ENCODE results near the gene PRKN. TPM values are rescaled to one million over a fixed set of nuclear protein-coding genes. Genes with fewer than 3 reads are reported as not detected.

The PRKN gene
- total RNA-seq, 1 donor from 2014 or later: 1.3 TPM

GRCh38 chr6:162681447-162681846 lies 46.1 kb downstream of the PRKN start:
- FAIRE-seq (no peak), DNase-seq (ENCODE audit: low read depth) (no peak)
- TF ChIP-seq EZH2 (IDR thresholded peaks at IDR 0.05; ENCODE audit: insufficient read depth, low read length): no peak
- no peak for TF ChIP-seq CTCF (IDR thresholded peaks at IDR 0.05; ENCODE audit: insufficient read depth, low read depth, low read length)
- no peak overlapping the region for H3K4me3 Mint-ChIP-seq (ENCODE audit: unreplicated experiment)
- no peak overlapping the region for H3K9ac ChIP-seq (ENCODE audit: low read length)
- H3K9me3 Mint-ChIP-seq (ENCODE audit: unreplicated experiment): no peaks in the 10 kb centered on the region
- H3K36me3 Mint-ChIP-seq (ENCODE audit: low read depth, unreplicated experiment): no peaks in the 10 kb centered on the region
- H3K27me3 Mint-ChIP-seq (ENCODE audit: low read depth, unreplicated experiment): no peaks in the 10 kb centered on the region
- H3K4me1 Mint-ChIP-seq (ENCODE audit: low read depth, unreplicated experiment): no peaks in the 10 kb centered on the region
- no peaks in the 10 kb centered on the region for H3K79me2 ChIP-seq (ENCODE audit: insufficient read depth, low read length)
- no peak overlapping the region for H3K27ac Mint-ChIP-seq (ENCODE audit: unreplicated experiment)
- no peak overlapping the region for H2AFZ ChIP-seq (ENCODE audit: low read depth, low read length)
- H3K4me1 ChIP-seq (ENCODE audit: insufficient read depth, low read length): no peaks in the 10 kb centered on the region
- no peak overlapping the region for H3K27ac ChIP-seq (ENCODE audit: low read depth, low read length)
- no peaks in the 10 kb centered on the region for H3K36me3 ChIP-seq (ENCODE audit: insufficient read depth, low read length)
- H3K27me3 ChIP-seq (ENCODE audit: insufficient read depth, low read length): no peaks in the 10 kb centered on the region
- H4K20me1 ChIP-seq (ENCODE audit: insufficient read depth, low read length): no peaks in the 10 kb centered on the region
- H3K4me3 ChIP-seq (ENCODE audit: insufficient read depth, low read depth, low read length): no peak overlapping the region
- H3K4me2 ChIP-seq (ENCODE audit: low read length): no peak overlapping the region
- no peaks in the 10 kb centered on the region for H3K9me3 ChIP-seq (ENCODE audit: insufficient read depth, low read depth, low read length)

- Histone ChIP-seq H4K20me1 (ENCODE audit: insufficient read depth, low read length) (no peaks in the 10 kb centered on the region), H3K79me2 (ENCODE audit: insufficient read depth, low read length) (no peaks in the 10 kb centered on the region), H3K9ac (ENCODE audit: low read length) (no peak overlapping the region), H3K4me2 (ENCODE audit: low read length) (no peak overlapping the region), H3K27ac (ENCODE audit: low read depth, low read length) (no peak overlapping the region), H3K36me3 (ENCODE audit: insufficient read depth, low read length) (no peaks in the 10 kb centered on the region), H3K9me3 (ENCODE audit: insufficient read depth, low read depth, low read length) (no peaks in the 10 kb centered on the region), H3K4me1 (ENCODE audit: insufficient read depth, low read length) (no peaks in the 10 kb centered on the region), H3K27me3 (ENCODE audit: insufficient read depth, low read length) (no peaks in the 10 kb centered on the region), H3K4me3 (ENCODE audit: insufficient read depth, low read depth, low read length) (no peak overlapping the region), H2AFZ (ENCODE audit: low read depth, low read length) (no peak overlapping the region)
- Mint-ChIP-seq H3K4me3 (ENCODE audit: unreplicated experiment) (no peak overlapping the region), H3K27ac (ENCODE audit: unreplicated experiment) (no peak overlapping the region), H3K9me3 (ENCODE audit: unreplicated experiment) (no peaks in the 10 kb centered on the region), H3K36me3 (ENCODE audit: low read depth, unreplicated experiment) (no peaks in the 10 kb centered on the region), H3K4me1 (ENCODE audit: low read depth, unreplicated experiment) (no peaks in the 10 kb centered on the region), H3K27me3 (ENCODE audit: low read depth, unreplicated experiment) (no peaks in the 10 kb centered on the region)
- FAIRE-seq (no peak), DNase-seq (ENCODE audit: low read depth) (no peak)
- TF ChIP-seq EZH2 (IDR thresholded peaks at IDR 0.05; ENCODE audit: insufficient read depth, low read length) (no peak), CTCF (IDR thresholded peaks at IDR 0.05; ENCODE audit: insufficient read depth, low read depth, low read length) (no peak)
Measured at GRCh38 chr6:162680871-162681270, 46.7 kb downstream of the PRKN start.

GRCh38 chr6:162680367-162680766 lies 47.2 kb downstream of the PRKN start:
- H3K36me3 ChIP-seq (ENCODE audit: insufficient read depth, low read length): no peaks in the 10 kb centered on the region
- H3K27me3 Mint-ChIP-seq (ENCODE audit: low read depth, unreplicated experiment): no peaks in the 10 kb centered on the region
- no peaks in the 10 kb centered on the region for H3K27me3 ChIP-seq (ENCODE audit: insufficient read depth, low read length)
- no peak overlapping the region for H3K9ac ChIP-seq (ENCODE audit: low read length)
- TF ChIP-seq EZH2 (IDR thresholded peaks at IDR 0.05; ENCODE audit: insufficient read depth, low read length): no peak
- no peak for TF ChIP-seq CTCF (IDR thresholded peaks at IDR 0.05; ENCODE audit: insufficient read depth, low read depth, low read length)
- no peaks in the 10 kb centered on the region for H4K20me1 ChIP-seq (ENCODE audit: insufficient read depth, low read length)
- no peaks in the 10 kb centered on the region for H3K9me3 Mint-ChIP-seq (ENCODE audit: unreplicated experiment)
- no peak overlapping the region for H3K27ac ChIP-seq (ENCODE audit: low read depth, low read length)
- no peak overlapping the region for H3K4me3 ChIP-seq (ENCODE audit: insufficient read depth, low read depth, low read length)
- H3K4me1 ChIP-seq (ENCODE audit: insufficient read depth, low read length): no peaks in the 10 kb centered on the region
- H3K36me3 Mint-ChIP-seq (ENCODE audit: low read depth, unreplicated experiment): no peaks in the 10 kb centered on the region
- no peak overlapping the region for H3K4me3 Mint-ChIP-seq (ENCODE audit: unreplicated experiment)
- no peak overlapping the region for H3K27ac Mint-ChIP-seq (ENCODE audit: unreplicated experiment)
- no peaks in the 10 kb centered on the region for H3K79me2 ChIP-seq (ENCODE audit: insufficient read depth, low read length)
- no peaks in the 10 kb centered on the region for H3K9me3 ChIP-seq (ENCODE audit: insufficient read depth, low read depth, low read length)
- H3K4me2 ChIP-seq (ENCODE audit: low read length): no peak overlapping the region
- DNase-seq (ENCODE audit: low read depth): no peak
- FAIRE-seq: no peak
- no peak overlapping the region for H2AFZ ChIP-seq (ENCODE audit: low read depth, low read length)
- H3K4me1 Mint-ChIP-seq (ENCODE audit: low read depth, unreplicated experiment): no peaks in the 10 kb centered on the region
